HepG2 (cell line): ENCODE data around the gene RRAS2. TPM values are rescaled to one million over a fixed set of nuclear protein-coding genes. Genes with fewer than 3 reads are reported as not detected.

Source experiments
- ATAD3A ChIP-seq: sonication (generic); formaldehyde crosslinking; IDR thresholded peaks from 2 replicates; pipeline ENCODE4 v1.4.0; 2020; ENCODE audit warnings: missing genetic modification reagents
- ELF3 ChIP-seq: IDR thresholded peaks from 2 replicates; pipeline ENCODE4 v1.6.1; 2016; ENCODE audit warnings: missing genetic modification reagents, missing compliant biosample characterization
- KLF12 ChIP-seq: sonication (generic); formaldehyde crosslinking; IDR thresholded peaks from 2 replicates; pipeline ENCODE4 v1.4.0; 2020; ENCODE audit warnings: missing genetic modification reagents, borderline replicate concordance
- KLF16 ChIP-seq, 2 experiments: sonication (generic) in 1 of 2; formaldehyde crosslinking in 1 of 2; IDR thresholded peaks; 2 replicates each; pipeline versions ENCODE4 v1.6.1 to v1.8.0; 2016 to 2023; ENCODE audit warnings: missing genetic modification reagents in 2 of 2, missing compliant biosample characterization in 1 of 2
- RNF2 ChIP-seq: fragments of 450-650 bp; conservative IDR thresholded peaks from 2 replicates; pipeline ENCODE4 v1.6.1; 2016; ENCODE audit warnings: low read depth
- TFDP2 ChIP-seq: sonication (generic); formaldehyde crosslinking; IDR thresholded peaks from 2 replicates; pipeline ENCODE4 v1.4.0; 2020; ENCODE audit warnings: missing genetic modification reagents
- ZNF280B ChIP-seq: sonication (generic); formaldehyde crosslinking; IDR thresholded peaks from 2 replicates; pipeline ENCODE4 v1.5.0; 2020; ENCODE audit warnings: missing genetic modification reagents, mild to moderate bottlenecking, borderline replicate concordance
- ZNF891 ChIP-seq: sonication (generic); formaldehyde crosslinking; IDR thresholded peaks from 2 replicates; pipeline ENCODE4 v1.5.0; 2020; ENCODE audit warnings: mild to moderate bottlenecking, missing genetic modification reagents
- ZSCAN21 ChIP-seq: sonication (generic); formaldehyde crosslinking; IDR thresholded peaks from 2 replicates; pipeline ENCODE4 v1.8.0; 2022; ENCODE audit warnings: mild to moderate bottlenecking, missing genetic modification reagents, moderate library complexity, borderline replicate concordance
- polyA plus RNA-seq, 8 experiments: library from polyadenylated mRNA; depleted of rRNA in 3 of 8; stranded (reverse) in 7 of 8; unstranded in 1 of 8; fragments of >200 nt; fragmentation: Illumina TruSeq in 4 of 8; extraction: Trizol in 4 of 8; gene quantifications; 2 replicates each; pipeline versions ENCODE4 v1.2.1 to v1.2.3, GENCODE V29; 2011 to 2016; ENCODE audit warnings: low read depth in 4 of 8, missing spikeins in 1 of 8, mixed read lengths in 1 of 8; ENCODE audit not compliant: insufficient read depth in 1 of 8
- total RNA-seq, 5 experiments: library from RNA; depleted of rRNA; stranded (reverse); fragments of >200 nt; fragmentation: Illumina TruSeq; extraction: Trizol; gene quantifications; 2 replicates each; pipeline ENCODE4 v1.2.3, GENCODE V29; 2016; ENCODE audit warnings: low read depth in 1 of 5
- TF ChIP-seq, protein P1 (sequence below), 2 experiments: fragments of 450-650 bp in 1 of 2; sonication (generic) in 1 of 2; formaldehyde crosslinking in 1 of 2; IDR thresholded peaks; 2 replicates each; pipeline versions ENCODE4 v1.6.1 to v1.8.0; 2016 to 2022; ENCODE audit warnings: antibody characterized with exemption in 1 of 2, mild to moderate bottlenecking in 1 of 2, missing genetic modification reagents in 1 of 2
- TF ChIP-seq, protein P2 (sequence below): sonication (generic); formaldehyde crosslinking; IDR thresholded peaks from 2 replicates; pipeline ENCODE4 v1.4.0; 2020; ENCODE audit warnings: missing genetic modification reagents
- TF ChIP-seq, protein P3 (sequence below): IDR thresholded peaks from 2 replicates; pipeline ENCODE4 v1.6.1; 2016; ENCODE audit warnings: mild to moderate bottlenecking
- TF ChIP-seq, protein P4 (sequence below): IDR thresholded peaks from 2 replicates; pipeline ENCODE4 v1.6.1; 2016; ENCODE audit warnings: mild to moderate bottlenecking, missing biosample characterization, missing genetic modification reagents

The RRAS2 gene
- total and polyA plus RNA-seq, 2 of the 13 experiments (the other 11 are each of a cell fraction or from before 2014, with no cell fraction given): 19.0 to 44.1 TPM

DNA sequence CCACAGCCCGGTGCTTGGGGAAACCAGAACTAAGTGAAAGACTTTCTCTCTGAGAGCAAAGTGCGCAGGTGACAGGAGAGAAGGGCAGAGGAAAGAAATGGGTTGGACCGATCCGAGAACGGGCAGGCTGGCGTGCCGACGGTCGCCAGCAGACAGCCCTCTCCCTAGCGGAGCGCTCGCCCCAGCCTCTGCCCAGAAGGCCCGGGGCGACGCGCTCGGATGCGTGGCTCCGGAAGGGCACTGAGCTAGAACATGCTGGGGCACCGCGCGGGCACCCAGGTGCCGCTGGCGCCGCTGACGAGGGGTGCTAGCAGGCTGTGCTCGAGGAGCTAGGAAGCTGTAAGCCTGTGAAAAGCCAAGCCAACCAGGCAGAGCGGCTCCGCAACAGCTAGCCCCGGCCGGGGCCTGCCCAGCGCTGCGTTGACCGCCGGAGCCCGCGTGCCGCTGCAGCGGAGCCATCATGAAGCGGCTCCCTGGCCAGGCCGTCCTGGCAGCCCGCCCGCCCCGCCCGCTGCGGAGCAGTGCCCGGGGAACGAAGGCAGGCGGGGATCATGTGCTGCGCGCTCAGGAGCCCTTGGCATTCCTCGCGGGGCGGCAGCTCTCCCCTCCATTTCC is 22.1 kb upstream of the RRAS2 start (continued):
- TF ChIP-seq, protein P1, sequence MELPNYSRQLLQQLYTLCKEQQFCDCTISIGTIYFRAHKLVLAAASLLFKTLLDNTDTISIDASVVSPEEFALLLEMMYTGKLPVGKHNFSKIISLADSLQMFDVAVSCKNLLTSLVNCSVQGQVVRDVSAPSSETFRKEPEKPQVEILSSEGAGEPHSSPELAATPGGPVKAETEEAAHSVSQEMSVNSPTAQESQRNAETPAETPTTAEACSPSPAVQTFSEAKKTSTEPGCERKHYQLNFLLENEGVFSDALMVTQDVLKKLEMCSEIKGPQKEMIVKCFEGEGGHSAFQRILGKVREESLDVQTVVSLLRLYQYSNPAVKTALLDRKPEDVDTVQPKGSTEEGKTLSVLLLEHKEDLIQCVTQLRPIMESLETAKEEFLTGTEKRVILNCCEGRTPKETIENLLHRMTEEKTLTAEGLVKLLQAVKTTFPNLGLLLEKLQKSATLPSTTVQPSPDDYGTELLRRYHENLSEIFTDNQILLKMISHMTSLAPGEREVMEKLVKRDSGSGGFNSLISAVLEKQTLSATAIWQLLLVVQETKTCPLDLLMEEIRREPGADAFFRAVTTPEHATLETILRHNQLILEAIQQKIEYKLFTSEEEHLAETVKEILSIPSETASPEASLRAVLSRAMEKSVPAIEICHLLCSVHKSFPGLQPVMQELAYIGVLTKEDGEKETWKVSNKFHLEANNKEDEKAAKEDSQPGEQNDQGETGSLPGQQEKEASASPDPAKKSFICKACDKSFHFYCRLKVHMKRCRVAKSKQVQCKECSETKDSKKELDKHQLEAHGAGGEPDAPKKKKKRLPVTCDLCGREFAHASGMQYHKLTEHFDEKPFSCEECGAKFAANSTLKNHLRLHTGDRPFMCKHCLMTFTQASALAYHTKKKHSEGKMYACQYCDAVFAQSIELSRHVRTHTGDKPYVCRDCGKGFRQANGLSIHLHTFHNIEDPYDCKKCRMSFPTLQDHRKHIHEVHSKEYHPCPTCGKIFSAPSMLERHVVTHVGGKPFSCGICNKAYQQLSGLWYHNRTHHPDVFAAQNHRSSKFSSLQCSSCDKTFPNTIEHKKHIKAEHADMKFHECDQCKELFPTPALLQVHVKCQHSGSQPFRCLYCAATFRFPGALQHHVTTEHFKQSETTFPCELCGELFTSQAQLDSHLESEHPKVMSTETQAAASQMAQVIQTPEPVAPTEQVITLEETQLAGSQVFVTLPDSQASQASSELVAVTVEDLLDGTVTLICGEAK (IDR thresholded peaks at IDR 0.05): no peak
- TF ChIP-seq, protein P1 (CRISPR knock-in tag; IDR thresholded peaks at IDR 0.05): peak; percentile 59; the same call in 1 of the 2 replicates
- TF ChIP-seq RNF2: peak; percentile 81; the same call in 1 of the 2 replicates
- peak; percentile 25; the same call in 1 of the 2 replicates for TF ChIP-seq TFDP2
- no peak for TF ChIP-seq ATAD3A (CRISPR knock-in tag)
- no peak for TF ChIP-seq ZNF280B (CRISPR knock-in tag)
- TF ChIP-seq ZSCAN21 (CRISPR knock-in tag): peak; percentile 46; the same call in 1 of the 2 replicates
- TF ChIP-seq, protein P2, sequence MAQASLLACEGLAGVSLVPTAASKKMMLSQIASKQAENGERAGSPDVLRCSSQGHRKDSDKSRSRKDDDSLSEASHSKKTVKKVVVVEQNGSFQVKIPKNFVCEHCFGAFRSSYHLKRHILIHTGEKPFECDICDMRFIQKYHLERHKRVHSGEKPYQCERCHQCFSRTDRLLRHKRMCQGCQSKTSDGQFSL (CRISPR knock-in tag): no peak
- TF ChIP-seq KLF16 (CRISPR knock-in tag; IDR thresholded peaks at IDR 0.05): 0 out of 4 replicates have a peak, but pooled peaks of 1 of the 2 experiments have one; percentile 27
- TF ChIP-seq, protein P3, sequence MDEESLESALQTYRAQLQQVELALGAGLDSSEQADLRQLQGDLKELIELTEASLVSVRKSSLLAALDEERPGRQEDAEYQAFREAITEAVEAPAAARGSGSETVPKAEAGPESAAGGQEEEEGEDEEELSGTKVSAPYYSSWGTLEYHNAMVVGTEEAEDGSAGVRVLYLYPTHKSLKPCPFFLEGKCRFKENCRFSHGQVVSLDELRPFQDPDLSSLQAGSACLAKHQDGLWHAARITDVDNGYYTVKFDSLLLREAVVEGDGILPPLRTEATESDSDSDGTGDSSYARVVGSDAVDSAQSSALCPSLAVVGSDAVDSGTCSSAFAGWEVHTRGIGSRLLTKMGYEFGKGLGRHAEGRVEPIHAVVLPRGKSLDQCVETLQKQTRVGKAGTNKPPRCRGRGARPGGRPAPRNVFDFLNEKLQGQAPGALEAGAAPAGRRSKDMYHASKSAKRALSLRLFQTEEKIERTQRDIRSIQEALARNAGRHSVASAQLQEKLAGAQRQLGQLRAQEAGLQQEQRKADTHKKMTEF (CRISPR knock-in tag): peak; percentile 70; the same call in 1 of the 2 replicates
- TF ChIP-seq, protein P4, sequence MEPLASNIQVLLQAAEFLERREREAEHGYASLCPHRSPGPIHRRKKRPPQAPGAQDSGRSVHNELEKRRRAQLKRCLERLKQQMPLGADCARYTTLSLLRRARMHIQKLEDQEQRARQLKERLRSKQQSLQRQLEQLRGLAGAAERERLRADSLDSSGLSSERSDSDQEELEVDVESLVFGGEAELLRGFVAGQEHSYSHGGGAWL (CRISPR knock-in tag): peak; percentile 71; the same call in 1 of the 2 replicates
- 0 out of 2 replicates have a peak, but pooled peaks have one; percentile 10 for TF ChIP-seq KLF12 (CRISPR knock-in tag)
- TF ChIP-seq ZNF891 (CRISPR knock-in tag): peak; percentile 74; the same call in 1 of the 2 replicates
- 0 out of 2 replicates have a peak, but pooled peaks have one; percentile 24 for TF ChIP-seq ELF3 (CRISPR knock-in tag)
